BE2C (cell line): ENCODE data around the gene ZXDB. TPM values are rescaled to one million over a fixed set of nuclear protein-coding genes. Genes with fewer than 3 reads are reported as not detected.
"Not testable (repeated sequence)": the region's sequence is repeated elsewhere in the genome, so short reads cannot be mapped to it uniquely, and the experiment has no call there.

Experiments
- DNase-seq: peaks from one replicate; pipeline ENCODE4 v3.0.0-alpha.2; 2020
- H3K27me3 ChIP-seq: fragments of 250-450 bp; sonication (Bioruptor Pico); 2 replicates; pipeline ENCODE4 v1.5.1; 2020; ENCODE audit warnings: mild to moderate bottlenecking
- H3K36me3 ChIP-seq: fragments of 250-450 bp; sonication (Bioruptor Pico); 2 replicates; pipeline ENCODE4 v1.5.1; 2020; ENCODE audit warnings: mild to moderate bottlenecking
- H3K4me1 ChIP-seq: fragments of 250-450 bp; sonication (Bioruptor Pico); 2 replicates; pipeline ENCODE4 v1.5.1; 2020
- H3K4me3 ChIP-seq: 2 replicates; pipeline ENCODE4 v1.5.1; 2011; ENCODE audit warnings: low read depth, low read length
- H3K9me3 ChIP-seq: fragments of 250-450 bp; sonication (Bioruptor Pico); 2 replicates; pipeline ENCODE4 v1.5.1; 2020
- polyA plus RNA-seq: library from polyadenylated mRNA; unstranded; fragments of >200 nt; gene quantifications from one replicate; pipeline ENCODE4 v1.2.1, GENCODE V29; 2012; ENCODE audit warnings: low read depth, missing spikeins; ENCODE audit not compliant: insufficient read length, insufficient read depth
- TF ChIP-seq, protein P1 (sequence below): IDR thresholded peaks from 2 replicates; pipeline ENCODE4 v1.5.1; 2012; ENCODE audit warnings: mild to moderate bottlenecking, low read depth, low read length

ZXDB gene
- 13.2 TPM for polyA plus RNA-seq

DNA sequence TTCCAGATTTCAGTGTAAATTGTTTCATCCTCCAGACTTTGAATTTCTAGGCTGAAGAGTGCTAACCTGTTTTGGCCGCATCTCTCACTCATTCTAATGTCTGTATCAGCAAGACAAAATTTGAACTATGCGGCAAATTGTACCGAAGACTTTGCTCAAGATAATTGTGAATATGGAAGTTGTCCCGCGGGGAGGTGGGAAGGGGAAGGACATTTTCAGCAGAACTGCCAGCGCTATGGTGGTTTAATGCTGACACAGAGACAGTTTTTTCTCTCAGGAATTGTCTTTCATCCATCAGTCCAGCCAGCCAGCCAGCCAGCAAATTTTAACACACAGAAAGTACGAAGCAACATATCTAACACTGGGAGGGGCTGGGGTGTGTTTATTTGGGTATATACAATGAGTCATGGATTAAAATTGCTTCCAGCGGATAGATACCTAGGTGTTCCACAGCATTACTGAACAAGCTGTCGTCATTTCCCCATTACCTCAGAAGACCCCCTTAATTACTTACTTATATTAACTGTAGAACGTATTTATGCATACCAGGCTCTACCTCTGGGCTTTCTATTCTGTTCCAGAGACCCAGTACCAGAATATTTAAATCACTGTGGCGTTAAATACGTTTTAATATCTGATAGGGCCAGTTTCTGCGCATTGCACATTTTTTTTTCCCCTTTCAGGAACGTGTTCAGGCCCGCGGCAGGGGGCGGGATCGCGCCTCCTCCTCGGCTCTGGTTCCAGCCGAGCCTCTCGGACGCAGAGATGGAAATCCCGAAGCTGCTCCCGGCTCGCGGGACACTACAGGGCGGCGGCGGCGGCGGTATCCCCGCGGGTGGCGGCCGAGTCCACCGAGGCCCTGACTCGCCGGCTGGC, at the start of gene ZXDB:
Gene ZXDB, plus strand, starts transcription at position 728 of the 876 bp plus-strand sequence. Its CDS starts 38 bp downstream, at position 766.
- peak within 1 kb of the TSS; percentile 56 for H3K4me3 ChIP-seq
- not testable (repeated sequence) for H3K27me3 ChIP-seq, DNase-seq, H3K4me1 ChIP-seq, H3K36me3 ChIP-seq, H3K9me3 ChIP-seq

GRCh38 chrX:57565198-57565597, 26.6 kb upstream of the ZXDB start:
- H3K36me3 ChIP-seq: no peaks in the 10 kb centered on the region

GRCh38 chrX:57573754-57574153, 18.1 kb upstream of the ZXDB start:
- Histone ChIP-seq H3K27me3 (no peaks in the 10 kb centered on the region), H3K4me1 (no peaks in the 10 kb centered on the region), H3K9me3 (no peaks in the 10 kb centered on the region), H3K36me3 (no peaks in the 10 kb centered on the region), H3K4me3 (no peak overlapping the region)
- TF ChIP-seq, protein P1, sequence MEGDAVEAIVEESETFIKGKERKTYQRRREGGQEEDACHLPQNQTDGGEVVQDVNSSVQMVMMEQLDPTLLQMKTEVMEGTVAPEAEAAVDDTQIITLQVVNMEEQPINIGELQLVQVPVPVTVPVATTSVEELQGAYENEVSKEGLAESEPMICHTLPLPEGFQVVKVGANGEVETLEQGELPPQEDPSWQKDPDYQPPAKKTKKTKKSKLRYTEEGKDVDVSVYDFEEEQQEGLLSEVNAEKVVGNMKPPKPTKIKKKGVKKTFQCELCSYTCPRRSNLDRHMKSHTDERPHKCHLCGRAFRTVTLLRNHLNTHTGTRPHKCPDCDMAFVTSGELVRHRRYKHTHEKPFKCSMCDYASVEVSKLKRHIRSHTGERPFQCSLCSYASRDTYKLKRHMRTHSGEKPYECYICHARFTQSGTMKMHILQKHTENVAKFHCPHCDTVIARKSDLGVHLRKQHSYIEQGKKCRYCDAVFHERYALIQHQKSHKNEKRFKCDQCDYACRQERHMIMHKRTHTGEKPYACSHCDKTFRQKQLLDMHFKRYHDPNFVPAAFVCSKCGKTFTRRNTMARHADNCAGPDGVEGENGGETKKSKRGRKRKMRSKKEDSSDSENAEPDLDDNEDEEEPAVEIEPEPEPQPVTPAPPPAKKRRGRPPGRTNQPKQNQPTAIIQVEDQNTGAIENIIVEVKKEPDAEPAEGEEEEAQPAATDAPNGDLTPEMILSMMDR: peak; percentile 51
- DNase-seq: peak; percentile 11

More at GRCh38 chrX:57565198-57565597, 26.6 kb upstream of the ZXDB start:
- TF ChIP-seq, protein P1: no peak
- no peaks in the 10 kb centered on the region for H3K27me3 ChIP-seq
- H3K4me1 ChIP-seq: no peaks in the 10 kb centered on the region
- no peaks in the 10 kb centered on the region for H3K9me3 ChIP-seq
- no peak for DNase-seq
- H3K4me3 ChIP-seq: no peak overlapping the region

- not testable (repeated sequence) for H3K9me3 ChIP-seq, H3K27me3 ChIP-seq, DNase-seq, H3K36me3 ChIP-seq, H3K4me1 ChIP-seq, H3K4me3 ChIP-seq
- TF ChIP-seq, protein P1: peak; percentile 46
Observed at GRCh38 chrX:57582948-57583347, 8.9 kb upstream of the ZXDB start.

- H3K4me3 ChIP-seq: no peak overlapping the region
- H3K9me3 ChIP-seq: no peaks in the 10 kb centered on the region
- TF ChIP-seq, protein P1: no peak
- no peaks in the 10 kb centered on the region for H3K36me3 ChIP-seq
- DNase-seq: no peak
- H3K27me3 ChIP-seq: no peaks in the 10 kb centered on the region
- no peaks in the 10 kb centered on the region for H3K4me1 ChIP-seq
Observed at GRCh38 chrX:57583477-57583876, 8.3 kb upstream of the ZXDB start.

- no peaks in the 10 kb centered on the region for H3K9me3 ChIP-seq
- no peak overlapping the region for H3K4me3 ChIP-seq
- no peaks in the 10 kb centered on the region for H3K36me3 ChIP-seq
- H3K27me3 ChIP-seq: no peaks in the 10 kb centered on the region
- no peaks in the 10 kb centered on the region for H3K4me1 ChIP-seq
- TF ChIP-seq, protein P1: no peak
- no peak for DNase-seq
Observed at GRCh38 chrX:57586360-57586759, 5.5 kb upstream of the ZXDB start.
